HG03196 (cell line): ENCODE measurements around the gene HSPG2.

Source experiments
- ATAC-seq: cut with Tn5 transposase; IDR thresholded peaks from one replicate; pipeline ENCODE4 v1.9.1; 2021; ENCODE audit not compliant: unreplicated experiment

Gene HSPG2

DNA sequence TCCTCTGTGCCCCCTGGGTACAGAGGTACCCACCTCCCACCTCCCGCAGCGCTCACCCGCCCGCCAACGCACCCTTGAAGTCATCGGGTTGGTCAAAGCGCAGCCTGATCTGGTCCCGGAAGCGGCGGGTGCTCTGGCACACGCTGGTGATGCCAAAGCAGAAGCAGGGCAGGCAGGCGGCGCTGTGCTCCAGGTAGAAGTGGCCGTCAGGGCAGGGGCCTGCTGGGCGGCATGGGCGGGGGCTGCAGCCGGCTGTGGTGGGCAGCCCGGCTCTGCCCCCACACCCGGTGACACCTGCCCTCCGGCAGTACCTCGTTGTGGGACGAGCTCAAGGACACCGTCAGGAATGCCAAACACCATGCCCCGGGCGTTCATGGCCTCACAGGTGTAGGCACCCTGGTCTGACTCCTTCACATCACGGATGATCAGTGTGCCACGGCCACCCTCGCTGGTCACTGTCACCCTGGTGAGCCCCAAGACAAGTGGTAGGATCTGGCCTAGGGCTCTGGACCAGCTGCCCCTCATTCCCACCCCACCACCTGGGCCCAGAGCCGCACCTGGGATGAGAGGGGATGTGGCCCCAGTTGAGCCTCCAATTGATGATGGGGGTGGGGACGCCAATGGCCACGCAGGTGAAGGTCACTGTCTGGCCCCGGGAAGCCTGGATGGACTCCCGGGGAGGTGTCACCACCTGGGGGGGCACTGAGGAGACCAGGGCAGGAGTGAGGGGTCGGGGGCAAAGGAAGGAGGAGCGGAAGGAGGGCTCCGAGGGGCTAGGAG, 52.5 kb downstream of the HSPG2 start:
- ATAC-seq, result no peak

GRCh38 chr1:21882721-21883415, 54.2 kb downstream of the HSPG2 start:
- no peak for ATAC-seq

GRCh38 chr1:21881250-21881649, 55.9 kb downstream of the HSPG2 start:
- no peak for ATAC-seq

- no peak for ATAC-seq
These were observed 56.5 kb downstream of the HSPG2 start for GRCh38 chr1:21880619-21880970.

- no peak for ATAC-seq
These were observed 57.0 kb downstream of the HSPG2 start for GRCh38 chr1:21879928-21880618.

DNA sequence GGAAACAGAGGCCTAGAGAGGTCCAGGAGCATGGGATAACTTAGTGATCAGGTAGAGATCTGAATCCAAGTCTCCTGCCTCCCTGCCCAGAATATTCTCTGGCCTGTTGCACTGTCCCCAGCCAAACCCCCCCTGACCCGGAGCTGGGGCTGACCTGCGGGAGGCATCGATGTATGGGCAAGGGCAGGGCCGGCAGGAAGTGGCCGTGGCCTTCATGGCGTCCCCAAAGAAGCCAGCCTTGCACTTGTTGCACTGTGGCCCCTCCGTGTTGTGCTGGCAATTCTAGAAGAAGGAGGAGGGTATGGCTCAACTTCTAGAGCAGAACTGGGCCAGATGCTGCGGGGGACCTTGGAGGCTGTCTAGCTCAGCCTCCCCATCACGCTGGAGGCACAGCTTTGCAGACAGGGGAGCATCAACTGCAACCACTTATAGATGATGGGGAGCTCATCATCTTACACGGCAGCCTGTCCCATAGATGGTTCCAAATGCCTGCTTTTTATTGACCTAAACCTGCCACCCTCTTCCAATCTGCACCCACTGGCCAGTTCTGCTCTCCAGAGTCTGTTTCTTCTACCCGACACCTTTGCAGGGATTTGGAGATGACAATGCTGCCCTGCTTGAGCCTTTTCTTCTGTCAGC, 58.2 kb downstream of the HSPG2 start:
- ATAC-seq, result no peak

GRCh38 chr1:21878009-21878773, 58.9 kb downstream of the HSPG2 start:
- ATAC-seq, result no peak

GRCh38 chr1:21876267-21876666, 60.8 kb downstream of the HSPG2 start:
- no peak for ATAC-seq

GRCh38 chr1:21875621-21876063, 61.5 kb downstream of the HSPG2 start:
- no peak for ATAC-seq

GRCh38 chr1:21874778-21875547, 62.1 kb downstream of the HSPG2 start:
- no peak for ATAC-seq

DNA sequence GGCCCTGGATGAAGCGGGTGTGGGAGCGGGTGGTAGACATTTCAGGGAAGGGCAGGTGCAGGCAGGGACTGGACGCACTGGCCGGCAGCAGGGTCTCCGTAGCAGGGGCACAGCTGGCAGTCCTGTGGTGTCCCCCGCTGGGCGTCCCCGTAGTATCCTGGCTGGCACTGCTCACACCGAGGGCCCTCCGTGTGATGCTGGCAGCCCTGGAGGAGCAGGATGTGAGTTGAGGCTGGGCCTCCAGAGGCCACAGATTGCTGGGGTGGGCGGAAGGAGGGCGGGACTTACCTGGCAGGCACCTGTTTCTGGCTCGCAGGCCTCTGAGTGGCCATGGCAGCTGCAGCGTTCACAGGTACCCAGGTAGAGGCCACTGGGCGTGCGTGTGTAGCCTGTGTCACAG, 62.8 kb downstream of the HSPG2 start:
- no peak for ATAC-seq

DNA sequence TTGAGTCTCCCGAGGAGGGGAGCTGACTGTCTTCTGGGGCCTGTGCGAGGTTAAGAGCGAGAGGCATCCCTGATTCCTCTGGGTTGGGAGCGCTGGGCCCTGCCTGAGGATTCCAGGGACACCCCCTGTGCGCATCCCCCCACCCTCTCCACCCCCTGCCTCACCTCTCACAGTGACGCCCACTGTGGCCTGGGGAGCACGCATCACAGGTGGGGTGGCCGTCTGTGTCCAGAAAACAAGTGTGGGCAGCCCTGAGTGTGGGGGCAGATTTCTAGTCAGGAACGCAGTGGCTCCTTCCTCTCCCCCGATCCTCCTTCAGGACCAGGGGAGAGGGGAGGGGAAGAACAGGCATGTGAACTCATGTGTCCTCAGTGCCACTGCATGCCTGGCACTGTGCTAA, 63.3 kb downstream of the HSPG2 start:
- no peak for ATAC-seq

DNA sequence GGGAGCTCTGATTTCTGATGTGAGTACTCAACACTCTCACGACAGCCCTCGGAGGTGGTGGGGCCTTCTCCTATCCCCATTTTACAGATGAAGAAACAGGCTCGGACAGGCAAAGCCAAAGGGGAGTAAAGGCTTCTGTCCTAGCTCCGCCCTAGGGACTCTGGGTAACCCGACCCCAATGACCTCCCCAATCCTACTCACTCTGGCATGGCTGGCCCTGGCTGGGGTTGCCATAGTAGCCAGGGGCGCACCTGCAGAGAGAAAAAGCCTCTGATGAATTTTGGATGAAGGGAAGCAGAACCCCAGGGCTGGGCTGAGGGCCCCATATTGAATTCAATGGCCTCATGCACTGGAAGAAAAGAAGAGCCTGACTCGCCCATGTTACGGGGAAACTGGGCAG, 63.9 kb downstream of the HSPG2 start:
- no peak for ATAC-seq

GRCh38 chr1:21872445-21873079, 64.5 kb downstream of the HSPG2 start:
- ATAC-seq, result no peak

- no peak for ATAC-seq
These were observed 65.2 kb downstream of the HSPG2 start for GRCh38 chr1:21871943-21872342.

- no peak for ATAC-seq
These were observed 66.5 kb downstream of the HSPG2 start for GRCh38 chr1:21870611-21871010.

DNA sequence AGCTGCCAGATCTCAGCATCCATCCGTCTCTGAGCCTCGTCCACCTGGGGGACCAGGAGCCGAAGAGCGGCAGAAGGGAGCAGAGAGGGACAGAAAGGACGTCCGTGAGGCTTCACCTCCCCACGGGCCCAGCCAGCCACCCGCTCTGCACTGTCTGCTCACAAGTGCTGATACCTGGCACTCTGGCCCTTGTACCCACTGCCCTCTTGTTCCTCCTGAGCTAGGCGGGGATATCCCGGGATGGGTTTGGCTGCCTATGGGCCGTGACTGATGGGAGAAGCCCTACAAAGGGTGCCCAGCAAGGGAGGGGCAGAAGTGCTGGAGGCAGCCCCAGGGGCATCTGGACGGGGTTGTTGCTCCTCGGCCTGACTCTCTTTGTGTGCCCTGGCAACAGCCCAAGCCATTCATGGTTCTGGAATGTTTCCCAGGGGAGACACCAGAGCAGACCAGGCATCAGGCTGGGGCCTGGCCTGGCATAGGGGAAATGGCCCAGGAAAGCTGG, 67.4 kb downstream of the HSPG2 start:
- no peak for ATAC-seq

DNA sequence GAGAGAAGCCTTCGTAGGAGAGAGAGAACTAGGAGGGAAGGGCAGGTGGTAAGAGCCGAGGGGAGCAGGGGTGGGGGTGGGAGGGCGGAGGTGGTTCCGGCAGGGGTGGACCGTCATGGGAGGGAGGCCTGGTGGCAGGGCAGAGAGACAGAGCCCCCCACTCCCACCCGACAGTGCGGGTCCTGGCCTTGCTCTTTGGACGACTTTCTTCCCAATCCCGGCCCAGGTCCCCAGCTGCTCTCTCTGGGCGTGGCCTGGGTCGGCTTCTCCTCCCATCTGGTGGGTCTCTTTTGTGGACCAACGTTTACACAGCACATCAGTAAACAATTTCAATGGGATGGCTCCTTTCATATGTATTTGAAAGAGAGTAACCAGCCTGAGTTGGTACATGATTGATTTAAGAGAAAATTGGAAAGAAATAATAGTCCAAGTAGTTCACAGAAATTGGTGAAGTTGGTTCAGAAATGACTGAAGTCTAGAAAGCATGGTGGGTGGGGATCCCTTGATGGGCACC, 68.1 kb downstream of the HSPG2 start:
- ATAC-seq, result no peak

GRCh38 chr1:21868482-21868881, 68.6 kb downstream of the HSPG2 start:
- ATAC-seq, result no peak
